GM18511 (cell line): ENCODE data around the gene SCP2.
"Not testable (repeated sequence)": the region's sequence is repeated elsewhere in the genome, so short reads cannot be mapped to it uniquely, and the experiment has no call there.

Experiments
- ATAC-seq: cut with Tn5 transposase; IDR thresholded peaks from one replicate; pipeline ENCODE4 v1.9.1; 2021; ENCODE audit warnings: mild to moderate bottlenecking, moderate library complexity; ENCODE audit not compliant: unreplicated experiment

The SCP2 gene

DNA sequence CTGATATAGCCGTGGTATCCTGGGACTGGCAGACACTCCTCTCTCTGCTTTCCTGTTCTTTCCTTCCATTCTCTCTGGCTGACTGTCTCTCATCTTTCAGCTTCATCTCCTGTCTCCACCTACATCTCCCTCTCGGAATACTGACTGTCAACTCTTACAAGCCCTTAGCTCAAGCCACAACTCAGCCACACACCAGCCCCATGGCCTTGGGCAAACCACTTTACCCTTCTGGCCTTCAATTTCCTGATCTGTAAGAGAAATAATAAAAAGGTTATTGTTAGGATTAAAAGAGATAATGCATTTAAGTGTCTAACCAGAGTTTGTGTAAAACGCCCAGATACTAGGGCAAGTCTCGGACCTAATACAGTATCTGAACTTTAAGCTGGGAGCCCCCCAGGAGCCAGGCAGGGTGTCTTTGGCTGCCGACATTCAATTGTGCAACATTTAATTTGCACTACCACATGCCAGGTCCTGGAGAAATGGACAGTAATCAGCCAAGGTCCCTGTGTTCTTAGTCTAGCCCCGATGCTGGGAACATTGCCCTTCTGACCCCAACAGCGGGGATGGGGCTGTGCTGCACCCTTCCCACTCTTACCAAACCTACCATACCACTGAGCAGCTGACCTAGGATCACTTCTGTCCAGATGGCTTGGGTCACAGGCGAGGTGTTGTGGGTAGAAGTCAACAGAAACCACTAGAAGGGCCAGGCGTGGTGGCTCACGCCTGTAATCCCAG lies 10.7 kb upstream of the SCP2 start:
- ATAC-seq, result no peak

- ATAC-seq, result no peak
These were observed 9.9 kb upstream of the SCP2 start for GRCh38 chr1:52917156-52917555.

DNA sequence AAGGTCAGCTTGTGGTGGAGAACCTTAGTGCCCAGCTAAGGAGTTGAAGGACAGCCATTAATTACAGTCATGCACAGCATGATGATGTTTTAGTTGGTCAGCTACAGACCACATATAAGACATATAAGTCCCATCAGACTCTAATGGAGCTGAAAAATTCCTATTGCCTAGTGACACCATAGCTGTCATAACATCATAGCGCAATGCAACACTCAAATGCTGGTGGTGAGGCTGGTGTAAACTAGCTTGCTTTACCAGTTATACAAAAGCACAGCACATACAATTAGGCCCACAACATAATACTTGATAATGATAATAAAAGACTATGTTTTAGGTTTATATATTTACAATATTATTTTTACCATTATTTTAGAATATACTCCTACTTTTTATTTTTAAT lies 9.5 kb upstream of the SCP2 start:
- no peak for ATAC-seq

- ATAC-seq, result no peak
These were observed 8.9 kb upstream of the SCP2 start for GRCh38 chr1:52918201-52918600.

DNA sequence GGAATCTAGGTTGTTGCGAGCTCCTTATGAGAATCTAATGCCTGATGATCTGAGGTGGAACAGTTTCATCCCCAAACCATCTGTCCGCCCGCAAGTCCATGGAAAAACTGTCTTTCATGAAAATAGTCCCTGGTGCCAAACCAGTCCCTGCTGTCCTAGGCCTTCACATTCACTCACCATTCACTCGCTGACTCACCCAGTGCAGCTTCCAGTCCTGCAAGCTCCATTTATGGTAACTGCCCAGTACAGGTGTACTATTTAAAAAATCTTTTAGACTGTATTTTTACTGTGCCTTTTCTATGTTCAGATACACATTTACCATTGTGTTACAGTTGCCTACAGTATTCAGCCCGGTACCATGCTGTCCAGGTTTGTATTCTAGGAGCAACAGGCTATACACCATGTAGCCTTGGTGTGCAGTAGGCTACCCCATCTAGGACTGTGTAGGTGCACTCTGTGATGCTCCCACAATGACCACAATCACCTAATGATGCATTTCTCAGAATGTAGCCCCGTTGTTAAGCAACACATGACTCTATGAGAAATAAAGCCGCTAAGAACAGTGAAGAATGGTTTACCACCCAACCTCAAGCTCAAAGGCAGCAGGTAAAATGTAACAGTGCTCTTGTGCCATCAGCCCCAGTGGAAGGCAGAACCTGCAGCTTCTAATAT lies 7.9 kb upstream of the SCP2 start:
- no peak for ATAC-seq

GRCh38 chr1:52919723-52920483 lies 7.2 kb upstream of the SCP2 start:
- ATAC-seq, result no peak

DNA sequence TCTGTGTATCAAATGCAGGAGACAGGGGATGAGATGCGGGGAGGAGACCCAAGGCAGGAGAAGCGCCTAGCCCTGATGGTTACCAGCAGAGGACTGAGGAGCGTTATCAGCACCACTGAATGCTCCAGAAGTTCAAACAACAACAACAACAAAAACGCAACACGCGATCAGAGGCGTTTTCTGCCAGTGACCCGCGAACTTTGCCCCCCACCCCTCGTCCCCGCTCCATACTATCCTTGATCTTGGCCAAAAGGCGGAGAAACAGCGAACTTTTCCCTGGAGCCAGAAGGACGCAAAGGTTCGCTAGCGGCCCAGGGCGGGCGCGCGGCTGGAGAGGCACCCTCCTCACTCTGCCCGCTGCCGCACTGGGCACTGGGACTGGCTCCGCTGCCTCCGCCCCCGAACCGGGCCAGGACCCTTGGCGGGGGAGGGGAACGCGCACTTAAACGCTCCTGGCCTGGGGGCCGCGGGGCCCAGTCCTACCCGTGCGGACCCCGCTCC lies 6.2 kb upstream of the SCP2 start:
- ATAC-seq, result no peak

- no peak for ATAC-seq
These were observed 1.5 kb upstream of the SCP2 start for GRCh38 chr1:52925571-52926005.

GRCh38 chr1:52926864-52927211 lies 238 bp upstream of the SCP2 start:
- peak; percentile 42 for ATAC-seq

GRCh38 chr1:52928015-52928404 lies 934 bp downstream of the SCP2 start:
- peak; percentile 19 for ATAC-seq

- ATAC-seq, result no peak
These were observed 1.9 kb downstream of the SCP2 start for GRCh38 chr1:52929019-52929418.

- ATAC-seq, result no peak
These were observed 10.5 kb downstream of the SCP2 start for GRCh38 chr1:52937433-52938182.

- no peak for ATAC-seq
These were observed 11.0 kb downstream of the SCP2 start for GRCh38 chr1:52938183-52938451.

GRCh38 chr1:52943876-52944416 lies 16.9 kb downstream of the SCP2 start:
- no peak for ATAC-seq

- ATAC-seq, result no peak
These were observed 17.5 kb downstream of the SCP2 start for GRCh38 chr1:52944566-52944965.

- ATAC-seq, result no peak
These were observed 20.4 kb downstream of the SCP2 start for GRCh38 chr1:52947490-52947889.

DNA sequence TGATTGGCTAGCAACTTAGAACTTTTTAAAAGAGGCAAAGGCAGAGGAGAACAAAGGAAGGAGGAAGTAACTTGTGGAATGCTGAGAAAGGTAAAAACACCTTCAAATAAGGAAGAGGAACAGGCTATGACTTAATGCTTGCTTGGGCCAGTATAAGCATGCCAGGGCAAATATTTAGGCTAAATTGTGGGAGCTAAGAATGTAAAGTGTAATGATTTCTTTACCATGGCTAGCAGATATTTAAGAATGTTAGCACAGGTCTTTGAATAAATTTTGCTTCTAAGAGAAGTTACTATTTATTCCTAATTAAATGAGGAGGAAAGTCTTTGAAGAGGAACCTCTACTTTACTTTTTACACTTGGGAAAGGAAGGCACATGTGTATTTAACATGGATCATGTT lies 22.5 kb downstream of the SCP2 start:
- not testable (repeated sequence) for ATAC-seq

DNA sequence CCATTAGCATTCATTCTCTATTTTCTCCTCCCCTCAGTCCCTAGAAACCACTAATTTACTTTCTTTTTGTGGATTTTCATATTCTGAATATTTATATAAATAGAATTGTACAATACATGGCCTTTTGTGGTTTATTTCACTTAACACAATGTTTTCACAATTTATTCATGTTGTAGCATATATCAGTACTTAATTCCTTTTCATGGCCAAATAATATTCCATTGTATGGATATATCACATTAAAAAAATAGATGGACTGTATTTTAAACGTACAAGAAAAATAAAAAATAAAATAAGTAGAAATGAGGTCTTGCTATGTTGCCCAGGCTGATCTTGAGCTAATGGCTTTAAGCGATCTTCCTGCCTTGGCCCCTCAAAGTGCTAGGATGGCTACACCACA lies 25.0 kb downstream of the SCP2 start:
- ATAC-seq, result no peak

- no peak for ATAC-seq
These were observed 28.3 kb downstream of the SCP2 start for GRCh38 chr1:52955129-52955970.

GRCh38 chr1:52963101-52963500 lies 36.0 kb downstream of the SCP2 start:
- no peak for ATAC-seq
